Lower leg skin (tissue), 4 donors: ENCODE measurements around the gene OBSCN. TPM values are rescaled to one million over a fixed set of nuclear protein-coding genes. Genes with fewer than 3 reads are reported as not detected.
"Not testable (repeated sequence)": the region's sequence is repeated elsewhere in the genome, so short reads cannot be mapped to it uniquely, and the experiment has no call there.

Experiments
- DNase-seq, 2 donors: peaks; one replicate each; pipeline ENCODE4 v3.0.0-alpha.2; 2019; ENCODE audit warnings: low spot score in 2 of 2
- H3K4me3 ChIP-seq: fragments of 200-600 bp; sonication (generic); 2 replicates; pipeline ENCODE4 v1.5.1; 2017; ENCODE audit warnings: mild to moderate bottlenecking, low read depth; ENCODE audit not compliant: poor library complexity, severe bottlenecking
- POLR2A ChIP-seq, 2 donors: fragments of 450-650 bp; IDR thresholded peaks; one replicate each; pipeline ENCODE4 v1.6.1; 2016 to 2017; ENCODE audit warnings: antibody characterized with exemption in 2 of 2, mild to moderate bottlenecking in 1 of 2, moderate library complexity in 1 of 2
- WGBS, 2 donors: methylation state at CpG; one replicate each; pipeline ENCODE4 v1.1.5; 2018; 5-methylcytosine and 5-hydroxymethylcytosine counted together
- intact Hi-C: fragments of 100-400 bp; cut with DNase I; formaldehyde crosslinking; loops from one replicate; pipeline ENCODE4 v1.15.0; 2023; ENCODE audit warnings: low total_unique reads
- total RNA-seq, 4 donors: library from RNA; depleted of rRNA; stranded (reverse); fragments of >200 nt; gene quantifications; one replicate each; pipeline ENCODE4 v1.1.0, GENCODE V29; 2016
- TF ChIP-seq, protein P1 (sequence below), 3 donors: fragments of 450-650 bp; IDR thresholded peaks; one replicate each; pipeline ENCODE4 v1.5.1; 2016; ENCODE audit warnings: antibody characterized with exemption in 3 of 3, mild to moderate bottlenecking in 3 of 3, moderate library complexity in 2 of 3

OBSCN gene
- total RNA-seq, 4 donors from 2014 or later: 7.4 to 39.2 (median 18.5) TPM

DNA sequence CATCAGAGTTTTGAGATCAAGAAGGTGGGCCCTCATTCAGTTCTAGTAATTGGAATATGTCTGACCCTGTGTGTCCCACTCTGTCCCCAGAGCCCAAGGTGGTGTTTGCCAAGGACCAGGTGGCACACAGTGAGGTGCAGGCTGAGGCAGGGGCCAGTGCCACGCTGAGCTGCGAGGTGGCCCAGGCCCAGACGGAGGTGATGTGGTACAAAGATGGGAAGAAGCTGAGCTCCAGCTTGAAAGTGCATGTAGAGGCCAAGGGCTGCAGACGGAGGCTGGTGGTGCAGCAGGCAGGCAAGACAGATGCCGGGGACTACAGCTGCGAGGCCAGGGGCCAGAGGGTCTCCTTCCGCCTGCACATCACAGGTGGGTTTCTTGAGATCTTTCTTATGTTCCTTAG lies 35.2 kb downstream of the OBSCN start:
- no peak overlapping the region for H3K4me3 ChIP-seq
- DNase-seq: no peak
- intact Hi-C loops: no loop called here
- no peak for TF ChIP-seq POLR2A (IDR thresholded peaks at IDR 0.05)
- TF ChIP-seq, protein P1, sequence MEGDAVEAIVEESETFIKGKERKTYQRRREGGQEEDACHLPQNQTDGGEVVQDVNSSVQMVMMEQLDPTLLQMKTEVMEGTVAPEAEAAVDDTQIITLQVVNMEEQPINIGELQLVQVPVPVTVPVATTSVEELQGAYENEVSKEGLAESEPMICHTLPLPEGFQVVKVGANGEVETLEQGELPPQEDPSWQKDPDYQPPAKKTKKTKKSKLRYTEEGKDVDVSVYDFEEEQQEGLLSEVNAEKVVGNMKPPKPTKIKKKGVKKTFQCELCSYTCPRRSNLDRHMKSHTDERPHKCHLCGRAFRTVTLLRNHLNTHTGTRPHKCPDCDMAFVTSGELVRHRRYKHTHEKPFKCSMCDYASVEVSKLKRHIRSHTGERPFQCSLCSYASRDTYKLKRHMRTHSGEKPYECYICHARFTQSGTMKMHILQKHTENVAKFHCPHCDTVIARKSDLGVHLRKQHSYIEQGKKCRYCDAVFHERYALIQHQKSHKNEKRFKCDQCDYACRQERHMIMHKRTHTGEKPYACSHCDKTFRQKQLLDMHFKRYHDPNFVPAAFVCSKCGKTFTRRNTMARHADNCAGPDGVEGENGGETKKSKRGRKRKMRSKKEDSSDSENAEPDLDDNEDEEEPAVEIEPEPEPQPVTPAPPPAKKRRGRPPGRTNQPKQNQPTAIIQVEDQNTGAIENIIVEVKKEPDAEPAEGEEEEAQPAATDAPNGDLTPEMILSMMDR (IDR thresholded peaks at IDR 0.05): no peak
- WGBS, 2 donors: 93 to 95% methylated on average over 7 of the region's 7 CpGs

DNA sequence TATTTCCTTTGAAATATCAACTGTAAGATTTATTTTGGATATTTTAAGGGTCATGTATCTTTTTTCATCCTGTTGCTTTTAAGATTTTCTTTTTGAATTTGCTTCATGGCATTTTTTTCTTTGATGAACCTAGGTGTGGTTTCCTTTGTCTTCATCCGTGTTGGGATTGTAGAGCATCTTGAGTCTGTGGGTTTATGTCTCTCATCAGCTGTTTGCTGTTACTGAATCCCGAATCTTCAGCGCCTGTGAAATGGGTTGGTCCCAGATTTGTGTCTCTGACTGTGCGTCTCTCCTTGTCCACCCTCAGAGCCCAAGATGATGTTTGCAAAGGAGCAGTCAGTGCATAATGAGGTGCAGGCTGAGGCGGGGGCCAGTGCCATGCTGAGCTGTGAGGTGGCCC lies 36.1 kb downstream of the OBSCN start:
- intact Hi-C loops, H3K4me3 ChIP-seq, DNase-seq: not testable (repeated sequence)
- 74 to 77% methylated on average over 5 of the region's 5 CpGs for WGBS, 2 donors

DNA sequence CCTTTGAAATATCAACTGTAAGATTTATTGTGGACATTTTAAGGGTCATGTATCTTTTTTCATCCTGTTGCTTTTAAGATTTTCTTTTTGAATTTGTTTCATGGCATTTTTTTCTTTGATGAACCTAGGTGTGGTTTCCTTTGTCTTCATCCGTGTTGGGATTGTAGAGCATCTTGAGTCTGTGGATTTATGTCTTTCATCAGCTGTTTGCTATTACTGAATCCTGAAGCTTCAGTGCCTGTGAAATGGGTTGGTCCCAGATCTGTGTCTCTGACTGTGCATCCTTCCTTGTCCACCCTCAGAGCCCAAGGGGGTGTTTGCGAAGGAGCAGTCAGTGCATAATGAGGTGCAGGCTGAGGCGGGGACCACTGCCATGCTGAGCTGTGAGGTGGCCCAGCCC lies 37.3 kb downstream of the OBSCN start:
- intact Hi-C loops: no loop called here
- TF ChIP-seq POLR2A (IDR thresholded peaks at IDR 0.05): no peak
- TF ChIP-seq, protein P1 (IDR thresholded peaks at IDR 0.05): no peak
- no peak overlapping the region for H3K4me3 ChIP-seq
- DNase-seq: no peak
- 84 to 90% methylated on average over 3 of the region's 3 CpGs for WGBS, 2 donors

DNA sequence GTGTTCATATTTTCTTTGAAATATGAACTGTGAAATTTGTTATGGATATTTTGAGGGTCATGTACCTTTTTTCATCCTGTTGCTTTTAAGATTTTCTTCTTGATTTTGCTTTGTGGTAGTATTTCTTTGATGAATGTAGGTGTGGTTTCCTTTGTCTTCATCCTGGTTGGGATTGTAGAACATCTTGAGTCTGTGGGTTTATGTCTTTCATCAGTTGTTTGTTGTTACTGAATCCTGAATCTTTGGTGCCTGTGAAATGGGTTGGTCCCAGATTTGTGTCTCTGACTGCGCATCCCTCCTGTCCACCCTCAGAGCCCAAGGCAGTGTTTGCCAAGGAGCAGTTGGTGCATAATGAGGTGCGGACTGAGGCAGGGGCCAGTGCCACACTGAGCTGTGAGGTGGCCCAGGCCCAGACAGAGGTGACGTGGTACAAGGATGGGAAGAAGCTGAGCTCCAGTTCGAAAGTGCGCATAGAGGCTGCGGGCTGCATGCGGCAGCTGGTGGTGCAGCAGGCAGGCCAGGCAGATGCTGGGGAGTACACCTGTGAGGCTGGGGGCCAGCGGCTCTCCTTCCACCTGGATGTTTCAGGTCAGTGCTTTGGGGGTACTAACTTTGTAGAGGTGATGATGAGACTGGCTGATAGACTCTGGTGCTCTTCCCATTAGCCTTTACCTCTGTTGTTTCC lies 38.5 kb downstream of the OBSCN start:
- intact Hi-C loops: no loop called here
- TF ChIP-seq, protein P1 (IDR thresholded peaks at IDR 0.05): no peak
- TF ChIP-seq POLR2A (IDR thresholded peaks at IDR 0.05): no peak
- no peak overlapping the region for H3K4me3 ChIP-seq
- DNase-seq: no peak
- 93 to 100% methylated on average over 8 of the region's 8 CpGs for WGBS, 2 donors

DNA sequence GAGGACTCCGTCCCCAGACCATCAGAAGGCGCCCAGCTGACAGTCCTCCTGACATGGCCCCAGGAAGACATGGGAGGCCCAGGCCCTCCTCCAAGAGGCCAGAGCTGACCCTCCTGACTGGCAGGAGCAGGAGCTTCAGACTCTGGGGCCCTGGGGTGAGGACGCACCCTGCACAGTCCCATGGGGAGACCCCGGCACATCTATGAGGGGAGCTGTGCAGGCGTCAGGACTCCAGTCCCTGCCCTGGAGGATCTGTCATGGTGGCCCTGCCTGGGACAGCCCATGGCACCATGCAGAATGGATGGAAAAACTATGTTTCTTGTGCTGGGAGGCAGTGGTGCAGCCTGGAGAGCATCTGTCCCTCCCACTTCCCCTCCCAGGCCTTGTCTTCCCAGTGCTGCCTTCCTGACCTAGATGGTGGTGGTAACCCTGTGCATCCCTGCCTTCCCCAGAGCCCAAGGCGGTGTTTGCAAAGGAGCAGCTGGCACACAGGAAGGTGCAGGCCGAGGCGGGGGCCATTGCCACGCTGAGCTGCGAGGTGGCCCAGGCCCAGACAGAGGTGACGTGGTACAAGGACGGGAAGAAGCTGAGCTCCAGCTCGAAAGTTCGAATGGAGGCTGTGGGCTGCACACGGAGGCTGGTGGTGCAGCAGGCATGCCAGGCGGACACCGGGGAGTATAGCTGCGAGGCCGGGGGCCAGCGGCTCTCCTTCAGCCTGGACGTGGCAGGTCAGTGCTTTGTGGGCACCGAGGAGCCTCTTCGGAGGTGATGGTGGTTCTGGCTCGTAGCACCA lies 41.9 kb downstream of the OBSCN start:
- TF ChIP-seq, protein P1 (IDR thresholded peaks at IDR 0.05): no peak
- TF ChIP-seq POLR2A (IDR thresholded peaks at IDR 0.05): no peak
- DNase-seq: no peak
- WGBS, 2 donors: 93 to 94% methylated on average over 24 of the region's 24 CpGs
- no peak overlapping the region for H3K4me3 ChIP-seq
- intact Hi-C loops: no loop called here

DNA sequence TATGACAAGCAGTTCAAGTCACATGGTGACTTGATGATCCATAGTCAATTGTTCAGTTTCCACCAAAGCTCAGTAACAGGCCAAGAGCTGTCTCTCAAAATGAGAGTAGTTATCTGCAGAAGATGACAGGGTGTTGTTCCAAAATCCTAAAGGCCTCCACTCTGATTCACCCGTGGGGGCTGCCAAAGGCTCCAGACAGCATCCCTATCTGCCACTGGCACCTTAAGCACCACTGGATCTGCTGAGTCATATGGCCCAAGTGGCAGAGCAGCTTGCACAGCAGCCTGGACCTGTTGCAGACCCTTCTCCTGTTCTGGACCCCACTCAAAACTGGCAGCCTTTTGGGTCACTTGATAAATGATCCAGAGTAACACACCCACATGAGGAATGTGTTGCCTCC lies 44.6 kb downstream of the OBSCN start:
- 62 to 67% methylated on average over 1 of the region's 1 CpG for WGBS, 2 donors
- DNase-seq, intact Hi-C loops, H3K4me3 ChIP-seq: not testable (repeated sequence)
